Mucosa of gallbladder (tissue), 1 donor: ENCODE data around the gene SURF1. TPM values are rescaled to one million over a fixed set of nuclear protein-coding genes. Genes with fewer than 3 reads are reported as not detected.
A peak's percentile ranks its signal among the peaks of the same experiment; 100 is the strongest.
"Not testable (repeated sequence)": the region's sequence is repeated elsewhere in the genome, so short reads cannot be mapped to it uniquely, and the experiment has no call there.

Source experiments
- DNase-seq: peaks from one replicate; pipeline ENCODE4 v3.0.0-alpha.2; 2020; ENCODE audit warnings: low spot score
- total RNA-seq: library from RNA; stranded (reverse); gene quantifications from one replicate; pipeline ENCODE4 v1.2.1, GENCODE V29; 2021
- donor health status: DM: no; HTN: no; CAD: no.

Gene SURF1, protein sequence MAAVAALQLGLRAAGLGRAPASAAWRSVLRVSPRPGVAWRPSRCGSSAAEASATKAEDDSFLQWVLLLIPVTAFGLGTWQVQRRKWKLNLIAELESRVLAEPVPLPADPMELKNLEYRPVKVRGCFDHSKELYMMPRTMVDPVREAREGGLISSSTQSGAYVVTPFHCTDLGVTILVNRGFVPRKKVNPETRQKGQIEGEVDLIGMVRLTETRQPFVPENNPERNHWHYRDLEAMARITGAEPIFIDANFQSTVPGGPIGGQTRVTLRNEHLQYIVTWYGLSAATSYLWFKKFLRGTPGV
- total RNA-seq = 53.5 TPM

DNA sequence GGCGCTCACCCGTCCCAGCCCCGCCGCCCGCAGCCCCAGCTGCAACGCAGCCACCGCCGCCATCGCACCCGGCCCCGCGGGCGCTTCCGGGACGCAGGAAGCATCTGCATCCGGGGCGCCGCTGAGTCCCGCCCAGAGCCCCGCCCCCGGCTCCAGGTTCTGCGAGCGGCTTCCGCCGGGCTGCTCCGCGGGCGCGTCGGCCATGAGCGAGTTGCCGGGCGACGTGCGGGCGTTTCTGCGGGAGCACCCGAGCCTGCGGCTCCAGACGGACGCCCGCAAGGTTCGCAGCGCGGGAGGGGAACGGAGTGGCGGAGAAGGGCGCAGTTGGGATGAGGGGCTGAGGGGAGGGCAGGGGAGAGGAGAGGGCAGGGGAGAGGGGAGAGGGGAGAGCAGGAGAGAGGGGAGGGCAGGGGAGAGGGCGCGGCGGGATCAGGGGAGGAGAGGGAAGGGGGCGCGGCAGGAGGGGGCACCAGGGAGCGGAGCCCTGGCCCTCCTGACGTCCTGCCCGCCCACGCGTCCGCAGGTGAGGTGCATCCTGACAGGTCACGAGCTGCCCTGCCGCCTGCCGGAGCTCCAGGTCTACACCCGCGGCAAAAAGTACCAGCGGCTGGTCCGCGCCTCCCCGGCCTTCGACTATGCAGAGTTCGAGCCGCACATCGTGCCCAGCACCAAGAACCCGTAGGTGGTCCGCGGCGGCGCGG is at the start of gene SURF1, which contains the start of gene SURF2:
SURF1 (minus strand) TSS at position 97 of the 701 bp plus-strand sequence; CDS start at position 63, 34 bp downstream.
SURF2 (plus strand) TSS at position 160 of the 701 bp plus-strand sequence; CDS start at position 203, 43 bp downstream.
- peak; percentile 89 for DNase-seq

DNA sequence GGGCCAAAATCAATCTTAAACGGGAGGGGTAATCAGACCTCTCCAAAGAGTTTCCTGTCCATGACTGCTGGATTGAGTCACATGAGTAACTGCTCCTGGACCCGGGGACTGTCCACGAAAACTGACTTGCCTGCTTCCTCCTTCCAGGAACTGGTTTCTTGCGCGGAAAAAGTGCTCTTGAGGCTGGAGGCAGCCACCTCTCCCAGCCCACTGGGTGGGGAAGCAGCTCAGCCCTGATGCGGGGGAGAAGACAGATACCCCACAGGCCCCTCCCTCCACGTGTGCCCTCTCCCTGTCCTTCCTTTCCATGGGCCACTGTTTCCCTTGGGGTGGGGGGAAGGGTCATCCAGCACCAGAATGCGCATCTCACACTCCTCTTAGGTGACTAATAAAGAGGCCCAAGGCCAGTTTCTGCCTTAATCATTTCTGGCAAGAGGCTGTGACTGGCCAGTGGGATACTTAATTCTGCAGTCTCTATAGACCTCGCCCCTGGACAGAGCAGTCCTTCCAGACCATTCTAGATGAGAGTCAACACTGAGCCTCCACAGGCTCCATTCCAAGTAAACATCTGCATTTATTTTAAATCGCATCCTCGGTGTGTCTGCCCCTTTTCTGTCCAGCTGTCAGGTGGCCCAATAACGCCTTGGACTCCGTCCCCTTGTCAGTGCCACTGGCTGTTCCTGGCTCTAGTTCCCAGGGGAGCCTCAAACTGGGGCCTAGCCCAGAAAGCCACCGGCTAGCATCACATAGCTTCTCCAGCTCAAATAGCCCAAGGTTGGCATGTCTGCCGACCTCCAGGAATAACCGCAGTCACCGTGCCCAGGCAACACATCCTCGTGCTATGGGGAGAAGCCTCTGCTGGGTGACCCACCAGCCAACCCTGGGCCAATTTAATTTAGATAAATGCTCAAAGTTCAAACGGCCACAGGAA is 49.5 kb upstream of the SURF1 start:
- peak; percentile 75 for DNase-seq

DNA sequence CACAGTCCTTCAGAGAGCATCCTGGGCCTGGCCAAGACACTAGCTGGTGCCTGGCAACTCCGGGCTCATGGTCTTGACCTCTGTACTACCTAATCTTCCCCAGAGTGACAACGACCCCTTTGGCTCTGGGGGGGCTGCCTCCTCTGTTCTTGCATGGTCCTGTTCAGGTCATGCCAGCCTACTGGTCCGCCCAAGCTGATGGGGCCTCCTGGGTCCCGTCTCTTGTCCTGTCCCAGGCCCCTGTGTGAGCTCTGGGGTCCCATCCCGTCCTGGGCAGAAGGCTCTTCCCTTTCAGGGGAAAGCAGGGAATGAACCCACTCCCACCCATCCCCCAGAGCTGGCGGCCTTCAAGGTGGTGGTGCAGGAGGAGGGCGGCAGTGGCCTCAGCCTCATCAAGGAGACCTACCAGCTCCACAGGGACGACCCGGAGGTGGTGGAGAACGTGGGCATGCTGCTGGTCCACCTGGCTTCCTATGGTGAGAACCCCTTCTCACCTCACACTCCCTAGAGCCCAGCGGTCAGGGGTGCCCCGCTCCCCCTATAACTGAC is 48.2 kb upstream of the SURF1 start:
- no peak for DNase-seq

DNA sequence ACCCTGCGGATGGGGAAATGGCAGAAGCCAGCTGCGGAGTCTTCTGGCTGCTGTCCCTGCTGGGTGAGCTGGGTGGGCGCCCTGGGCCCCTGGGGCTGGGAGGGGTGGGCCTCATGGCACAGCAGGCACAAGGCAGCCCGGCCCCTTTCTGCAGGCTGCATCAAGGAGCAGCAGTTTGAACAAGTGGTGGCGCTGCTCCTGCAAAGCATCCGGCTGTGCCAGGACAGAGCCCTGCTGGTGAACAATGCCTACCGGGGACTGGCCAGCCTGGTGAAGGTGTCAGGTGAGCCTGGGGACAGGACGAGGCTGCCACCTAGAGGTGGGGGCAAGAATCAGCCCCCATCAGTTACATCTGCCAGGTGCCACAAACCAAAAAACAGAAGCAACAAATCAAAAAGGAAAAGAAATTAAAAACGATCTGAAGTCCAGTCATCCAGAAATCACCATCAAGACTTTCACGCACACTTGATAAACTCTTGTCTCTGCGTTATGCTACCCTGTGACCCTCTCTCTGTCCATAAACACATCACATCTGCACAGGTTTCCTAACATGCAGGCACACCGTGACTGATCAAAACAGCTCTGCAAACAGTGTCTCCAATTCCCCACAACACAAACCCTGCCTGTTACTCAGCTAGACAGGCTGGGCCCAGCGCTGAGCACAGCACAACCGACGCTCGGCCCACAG is 47.6 kb upstream of the SURF1 start:
- DNase-seq = peak; percentile 40

DNA sequence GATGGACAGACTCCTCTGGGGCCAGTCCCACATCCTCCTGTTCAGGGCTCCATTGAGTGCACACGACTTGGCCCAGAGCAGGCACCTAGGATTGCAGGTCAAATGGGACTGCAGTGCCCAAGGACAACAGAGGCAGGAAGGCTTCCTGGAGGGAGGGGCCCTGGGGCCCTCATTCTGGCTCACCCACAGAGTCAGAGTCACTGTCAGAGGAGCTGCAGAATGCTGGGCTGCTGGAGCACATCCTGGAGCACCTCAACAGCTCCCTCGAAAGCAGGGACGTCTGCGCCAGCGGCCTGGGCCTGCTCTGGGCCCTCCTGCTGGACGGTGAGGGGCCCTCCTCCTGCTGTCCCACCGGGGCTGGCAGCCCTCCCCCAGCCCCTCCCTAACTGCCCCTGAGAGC is 46.4 kb upstream of the SURF1 start:
- no peak for DNase-seq

DNA sequence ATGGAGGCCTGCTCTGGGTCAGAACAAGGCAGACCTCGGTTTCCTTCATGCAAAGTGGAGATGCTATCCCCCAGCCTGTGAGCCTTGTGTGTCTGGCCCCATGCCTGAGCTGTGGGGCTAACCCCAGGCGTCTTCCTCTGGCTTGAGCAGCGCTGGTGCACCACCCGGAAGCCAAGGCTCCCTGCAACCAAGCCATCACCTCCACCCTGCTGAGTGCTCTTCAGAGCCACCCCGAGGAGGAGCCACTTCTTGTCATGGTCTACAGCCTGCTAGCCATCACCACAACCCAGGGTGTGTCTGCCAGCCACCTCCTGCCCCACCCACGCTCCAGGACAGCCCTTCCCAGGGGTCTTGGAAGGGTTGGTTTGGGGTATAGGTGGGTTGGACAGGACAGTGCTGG is 45.3 kb upstream of the SURF1 start:
- no peak for DNase-seq

DNA sequence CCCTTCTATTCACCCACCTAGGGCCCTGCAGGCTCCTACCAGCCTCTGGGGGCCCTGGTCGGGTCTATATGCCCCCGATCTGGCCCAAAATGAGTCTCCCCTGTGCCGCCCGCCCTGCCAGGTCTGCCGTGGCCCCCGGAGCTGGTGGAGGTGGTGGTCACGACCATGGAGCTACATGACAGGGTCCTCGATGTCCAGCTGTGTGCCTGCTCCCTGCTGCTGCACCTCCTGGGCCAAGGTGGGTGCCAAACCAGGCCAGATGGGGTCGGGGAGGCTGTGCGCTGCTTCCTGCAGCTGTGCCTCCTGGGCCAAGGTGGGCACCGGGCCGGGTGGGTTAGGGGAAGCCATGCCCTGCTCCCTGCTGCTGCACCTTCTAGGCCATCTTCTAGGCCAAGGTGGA is 44.0 kb upstream of the SURF1 start:
- no peak for DNase-seq

DNA sequence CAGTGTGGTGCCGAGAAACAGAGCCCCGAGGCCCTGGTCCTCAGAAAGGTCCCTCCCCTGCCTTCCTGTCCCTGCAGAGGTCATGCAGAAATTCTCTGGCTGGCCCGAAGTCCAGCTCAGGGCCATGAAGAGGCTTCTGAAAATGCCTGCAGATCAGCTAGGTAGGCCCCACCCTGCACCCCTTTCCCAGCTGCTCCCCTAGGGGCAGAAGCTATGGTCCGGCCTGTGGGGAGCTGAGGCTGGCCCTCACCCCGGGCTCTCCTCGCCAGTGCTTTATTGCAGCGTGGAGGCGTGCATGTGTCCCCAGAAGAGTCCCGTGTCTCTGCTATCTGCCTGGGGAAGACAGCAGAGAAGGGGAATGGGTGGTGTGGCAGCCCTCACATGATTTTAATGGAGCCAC is 41.6 kb upstream of the SURF1 start:
- DNase-seq = no peak

DNA sequence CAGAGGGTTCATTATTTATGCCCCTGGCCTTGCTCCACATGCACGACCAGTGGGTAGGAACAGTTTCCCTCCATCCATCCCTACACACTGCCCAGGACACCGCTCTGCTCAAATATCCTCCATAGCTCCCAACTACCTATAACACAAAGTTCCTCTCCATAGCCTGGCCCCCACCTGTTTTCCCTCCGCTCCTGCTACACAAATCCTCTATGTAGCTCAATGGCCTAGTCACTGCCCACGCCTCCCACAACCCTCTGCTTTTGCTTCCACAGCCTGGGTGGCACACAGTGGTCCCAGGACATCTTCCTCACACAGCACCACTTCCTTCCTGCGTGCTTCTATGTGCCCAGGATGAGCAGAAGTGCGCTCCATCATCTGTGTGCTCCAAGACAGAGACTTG is 41.1 kb upstream of the SURF1 start:
- no peak for DNase-seq

DNA sequence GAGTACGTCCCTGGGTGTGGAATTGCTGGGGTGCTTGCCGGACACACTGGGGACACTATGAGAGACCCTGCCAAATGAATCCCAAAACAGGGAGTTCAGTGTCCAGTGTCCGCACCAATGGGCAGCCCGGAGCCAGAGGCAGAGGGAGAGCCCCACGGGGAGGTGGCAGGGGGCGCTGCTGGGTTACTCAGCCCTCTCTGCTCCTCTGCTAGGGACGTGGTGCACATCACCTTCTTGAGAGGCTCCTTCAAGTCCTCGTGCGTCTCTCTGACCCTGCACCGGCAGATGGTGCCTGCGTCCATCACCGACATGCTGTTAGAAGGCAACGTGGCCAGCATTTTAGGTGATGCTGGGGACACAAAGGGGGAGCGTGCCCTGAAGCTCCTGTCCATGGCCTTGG is 40.7 kb upstream of the SURF1 start:
- DNase-seq = no peak

DNA sequence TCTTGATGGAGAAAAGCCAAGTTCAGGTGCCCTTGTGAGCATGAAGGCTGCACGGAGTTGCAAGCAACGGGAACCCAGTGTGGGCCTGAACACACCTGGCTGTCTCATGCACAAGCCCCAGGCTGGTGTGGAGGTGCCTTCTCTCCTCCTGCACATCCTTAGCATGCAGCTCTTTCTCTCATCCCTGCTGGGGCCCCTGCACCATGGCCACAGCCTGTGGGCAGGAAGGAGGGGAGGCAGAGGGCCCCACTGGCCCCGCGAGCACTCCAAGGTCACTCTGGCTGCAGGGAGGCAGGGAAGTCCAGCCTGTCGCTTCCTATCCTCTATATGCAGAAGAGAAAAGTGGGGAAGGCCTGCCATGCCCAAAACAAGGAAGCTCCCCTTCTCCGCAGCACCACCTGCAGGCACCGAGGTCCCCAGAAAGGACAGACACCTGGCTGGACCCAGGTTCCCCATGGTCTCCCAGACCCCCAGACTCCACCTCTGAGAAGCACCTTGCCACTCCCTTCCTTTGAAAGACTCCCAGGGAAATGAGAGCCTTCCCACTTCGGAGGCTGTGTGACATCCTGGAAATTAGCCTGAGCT is 38.5 kb upstream of the SURF1 start:
- no peak for DNase-seq

DNA sequence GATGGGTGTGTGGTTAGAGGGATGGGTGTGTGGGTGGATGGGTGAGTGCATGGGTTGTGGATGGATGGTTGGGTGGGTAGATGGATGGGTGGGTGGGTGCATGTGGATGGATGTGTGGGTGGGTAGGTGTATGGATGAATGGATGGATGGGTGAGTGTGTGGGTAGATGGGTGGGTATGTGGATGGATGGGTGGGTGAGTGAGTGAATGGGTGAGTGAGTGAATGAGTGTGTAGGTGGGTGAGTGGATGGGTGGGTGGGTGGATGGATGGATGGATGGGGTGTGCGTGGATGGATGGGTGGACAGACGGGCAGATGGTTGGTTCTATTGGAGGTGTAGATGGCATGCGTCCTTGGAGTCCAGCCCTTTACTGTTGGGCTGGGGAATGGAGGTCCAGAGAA is 37.1 kb upstream of the SURF1 start:
- no peak for DNase-seq

DNA sequence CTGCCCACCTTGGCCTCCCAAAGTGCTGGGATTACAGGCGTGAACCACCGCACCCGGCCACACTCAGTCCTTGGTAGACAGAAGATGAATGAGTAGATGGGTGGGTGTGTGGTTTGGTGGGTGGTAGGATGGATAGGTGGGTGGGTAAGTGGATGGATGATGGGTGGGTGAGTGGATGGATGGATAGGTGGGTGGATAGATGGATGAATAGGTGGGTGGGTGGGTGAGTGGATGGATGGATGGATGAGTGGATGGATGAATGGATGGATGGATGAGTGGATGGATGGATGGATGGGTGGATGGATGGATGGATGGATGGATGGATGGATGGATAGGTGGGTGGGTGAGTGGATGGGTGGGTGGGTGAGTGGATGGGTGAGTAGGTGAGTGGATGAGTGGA is 36.0 kb upstream of the SURF1 start:
- not testable (repeated sequence) for DNase-seq

DNA sequence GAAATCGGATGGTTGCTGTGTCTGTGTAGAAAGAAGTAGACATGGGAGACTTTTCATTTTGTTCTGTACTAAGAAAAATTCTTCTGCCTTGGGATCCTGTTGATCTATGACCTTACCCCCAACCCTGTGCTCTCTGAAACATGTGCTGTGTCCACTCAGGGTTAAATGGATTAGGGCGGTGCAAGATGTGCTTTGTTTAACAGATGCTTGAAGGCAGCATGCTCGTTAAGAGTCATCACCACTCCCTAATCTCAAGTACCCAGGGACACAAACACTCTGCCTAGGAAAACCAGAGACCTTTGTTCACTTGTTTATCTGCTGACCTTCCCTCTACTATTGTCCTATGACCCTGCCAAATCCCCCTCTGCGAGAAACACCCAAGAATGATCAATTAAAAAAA is 35.2 kb upstream of the SURF1 start:
- DNase-seq = not testable (repeated sequence)

DNA sequence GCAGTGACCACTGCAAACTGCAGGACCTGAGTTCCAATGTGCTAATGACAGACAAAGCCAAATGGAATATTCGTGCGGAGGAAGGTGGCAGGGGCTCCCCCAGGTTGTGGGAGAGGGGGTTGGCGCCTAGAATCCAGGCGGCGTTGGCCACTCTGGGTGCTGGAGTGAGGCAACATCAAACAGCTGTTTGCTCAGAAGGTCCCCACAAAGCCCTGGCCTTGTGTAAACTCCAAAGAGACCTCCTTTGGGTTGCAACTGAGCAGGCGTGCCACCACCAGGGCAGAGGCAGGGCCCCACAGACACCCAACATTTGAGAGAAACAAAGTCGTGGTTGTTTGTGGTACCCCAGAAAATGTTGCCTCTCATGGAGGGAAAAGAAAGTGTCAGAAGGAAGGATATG is 34.4 kb upstream of the SURF1 start:
- DNase-seq = no peak

DNA sequence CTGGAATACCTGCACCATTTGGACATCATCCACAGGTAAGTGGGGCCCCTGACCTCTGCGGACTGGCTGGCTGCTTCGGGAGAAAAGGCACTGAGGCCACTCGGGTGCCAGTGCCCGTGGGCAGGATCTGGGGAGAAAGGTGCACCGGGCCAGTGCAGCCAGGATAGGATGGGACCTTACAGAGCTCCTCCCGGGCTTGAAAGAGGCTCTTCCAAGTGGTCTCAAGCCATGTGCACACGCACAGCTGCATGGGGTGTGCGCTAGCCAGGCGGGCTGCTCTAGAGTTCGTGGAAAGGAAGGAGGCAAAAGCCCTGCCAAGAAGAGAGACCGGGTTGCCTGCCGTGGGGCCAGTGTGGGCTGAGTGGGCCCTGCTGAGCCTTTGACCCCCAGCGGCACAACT is 33.3 kb upstream of the SURF1 start:
- no peak for DNase-seq

DNA sequence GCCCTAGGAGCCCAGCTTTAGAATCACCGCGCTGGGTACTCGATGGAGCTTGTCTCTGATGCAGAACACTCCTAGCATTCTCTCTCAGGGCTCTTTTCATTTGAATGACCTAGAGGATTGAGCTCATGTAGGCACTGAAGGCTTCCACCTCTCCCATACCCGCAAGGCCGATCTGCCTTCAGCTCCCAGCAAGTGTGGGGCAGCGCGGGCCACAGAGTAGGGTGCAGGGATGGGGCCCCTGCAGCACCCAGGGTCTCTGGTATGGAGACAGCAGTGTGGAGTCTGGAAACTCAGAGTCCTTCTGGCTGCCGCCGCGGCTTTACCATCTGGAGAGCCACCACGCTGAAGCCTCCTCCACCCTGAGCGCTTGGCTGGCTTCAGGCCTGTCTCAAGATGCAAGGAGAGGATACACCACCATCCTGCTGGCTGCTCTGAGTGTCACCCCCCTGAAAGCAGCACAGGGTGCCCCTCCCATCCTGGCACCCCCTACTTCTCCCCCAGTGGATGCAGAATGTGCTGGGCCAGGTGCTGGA is 32.8 kb upstream of the SURF1 start:
- no peak for DNase-seq

DNA sequence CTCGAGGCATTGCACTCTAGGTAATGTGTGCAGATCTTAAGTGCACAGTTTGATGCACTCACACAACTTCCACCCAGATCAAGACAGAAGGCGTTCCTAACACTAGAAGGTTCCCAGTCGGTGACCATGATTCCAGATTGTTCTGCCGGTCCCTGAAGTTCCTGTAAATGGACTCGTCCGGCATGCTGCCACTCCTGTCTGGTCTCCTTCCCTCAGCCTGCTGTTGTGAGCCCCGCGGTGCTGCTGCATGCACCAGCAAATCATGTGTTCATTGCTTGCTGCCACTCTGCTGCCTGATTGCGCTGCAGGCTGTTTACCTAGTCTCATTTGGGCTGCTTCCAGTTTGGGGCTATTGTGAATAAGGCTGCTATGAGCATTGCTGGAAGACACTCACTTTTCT is 31.4 kb upstream of the SURF1 start:
- DNase-seq = no peak

DNA sequence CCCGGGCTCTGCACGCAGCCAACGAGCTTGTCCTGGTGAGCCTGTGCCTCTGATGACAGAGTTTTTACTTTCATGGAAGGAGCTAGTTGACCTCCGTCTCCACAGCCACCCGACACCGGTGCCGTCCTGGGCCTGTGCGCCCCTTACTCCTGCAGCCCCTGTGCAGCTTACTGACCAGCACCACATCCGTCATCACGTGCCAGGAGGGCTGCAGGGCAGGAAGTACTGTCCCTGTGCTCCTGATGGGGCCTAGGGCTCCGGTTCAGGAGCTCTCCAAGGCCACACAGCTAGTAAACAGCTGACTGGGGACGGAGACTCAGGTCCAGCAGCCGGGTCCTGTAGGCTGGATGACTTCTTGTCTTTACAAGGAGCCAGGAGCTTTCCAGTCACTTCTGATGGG is 30.1 kb upstream of the SURF1 start:
- no peak for DNase-seq

DNA sequence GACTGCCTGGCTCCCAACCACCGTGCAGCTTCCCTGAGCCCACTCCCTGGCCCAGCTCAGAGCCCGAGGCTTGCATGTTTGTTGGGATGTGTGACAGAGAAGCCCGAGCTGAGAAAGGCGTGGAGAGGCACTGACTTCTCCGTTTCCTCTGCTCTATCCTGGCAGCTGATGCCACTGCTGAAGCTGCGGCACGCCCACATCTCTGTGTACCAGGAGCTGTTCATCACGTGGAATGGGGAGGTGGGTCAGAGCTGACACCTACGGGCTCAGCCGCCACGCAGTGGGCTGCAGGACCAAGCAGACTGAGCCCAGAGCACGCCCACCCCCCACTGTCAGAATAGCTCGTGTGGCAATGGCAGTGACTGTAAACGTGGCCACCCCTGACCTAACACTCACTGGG is 29.2 kb upstream of the SURF1 start:
- DNase-seq = no peak
